Measurements from ENCODE around the gene SDF2L1. TPM values are rescaled to one million over a fixed set of nuclear protein-coding genes. Genes with fewer than 3 reads are reported as not detected.

The SDF2L1 gene, protein sequence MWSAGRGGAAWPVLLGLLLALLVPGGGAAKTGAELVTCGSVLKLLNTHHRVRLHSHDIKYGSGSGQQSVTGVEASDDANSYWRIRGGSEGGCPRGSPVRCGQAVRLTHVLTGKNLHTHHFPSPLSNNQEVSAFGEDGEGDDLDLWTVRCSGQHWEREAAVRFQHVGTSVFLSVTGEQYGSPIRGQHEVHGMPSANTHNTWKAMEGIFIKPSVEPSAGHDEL
- 25.5 and 59.3 TPM in 2 replicates for total RNA-seq

DNA sequence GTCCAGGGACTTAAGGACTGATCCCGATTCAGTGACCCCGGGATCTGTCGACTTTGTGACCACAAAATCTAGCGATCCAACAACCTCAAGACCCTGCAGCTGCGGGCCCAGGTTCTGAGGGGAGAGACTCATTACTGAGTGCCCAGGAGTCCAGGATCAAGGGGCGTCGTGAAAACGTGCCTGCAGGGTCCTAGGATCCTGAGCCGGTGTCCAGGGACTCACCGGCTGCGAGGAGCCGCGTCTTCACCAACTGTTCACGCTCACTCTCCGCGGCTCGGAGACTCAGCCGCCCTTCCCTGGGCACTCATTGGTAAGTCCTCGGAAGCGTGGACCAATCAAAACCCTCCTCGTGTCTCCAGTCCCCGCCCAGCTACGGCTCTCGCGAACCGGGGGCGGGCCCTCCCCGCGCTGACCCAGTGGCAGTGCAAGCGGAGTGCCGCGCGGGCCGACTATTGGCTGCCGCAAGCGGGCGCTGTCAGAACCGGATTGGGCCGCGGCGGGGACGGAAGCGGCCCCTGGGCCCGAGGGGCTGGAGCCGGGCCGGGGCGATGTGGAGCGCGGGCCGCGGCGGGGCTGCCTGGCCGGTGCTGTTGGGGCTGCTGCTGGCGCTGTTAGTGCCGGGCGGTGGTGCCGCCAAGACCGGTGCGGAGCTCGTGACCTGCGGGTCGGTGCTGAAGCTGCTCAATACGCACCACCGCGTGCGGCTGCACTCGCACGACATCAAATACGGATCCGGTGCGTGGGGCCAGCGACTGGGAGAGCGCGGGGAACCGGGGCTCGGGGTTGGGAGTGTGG lies at the start of gene SDF2L1:
Gene SDF2L1 (plus strand): TSS at position 514 of the 795 bp plus-strand sequence. CDS start 35 bp downstream, at position 549.

DNA sequence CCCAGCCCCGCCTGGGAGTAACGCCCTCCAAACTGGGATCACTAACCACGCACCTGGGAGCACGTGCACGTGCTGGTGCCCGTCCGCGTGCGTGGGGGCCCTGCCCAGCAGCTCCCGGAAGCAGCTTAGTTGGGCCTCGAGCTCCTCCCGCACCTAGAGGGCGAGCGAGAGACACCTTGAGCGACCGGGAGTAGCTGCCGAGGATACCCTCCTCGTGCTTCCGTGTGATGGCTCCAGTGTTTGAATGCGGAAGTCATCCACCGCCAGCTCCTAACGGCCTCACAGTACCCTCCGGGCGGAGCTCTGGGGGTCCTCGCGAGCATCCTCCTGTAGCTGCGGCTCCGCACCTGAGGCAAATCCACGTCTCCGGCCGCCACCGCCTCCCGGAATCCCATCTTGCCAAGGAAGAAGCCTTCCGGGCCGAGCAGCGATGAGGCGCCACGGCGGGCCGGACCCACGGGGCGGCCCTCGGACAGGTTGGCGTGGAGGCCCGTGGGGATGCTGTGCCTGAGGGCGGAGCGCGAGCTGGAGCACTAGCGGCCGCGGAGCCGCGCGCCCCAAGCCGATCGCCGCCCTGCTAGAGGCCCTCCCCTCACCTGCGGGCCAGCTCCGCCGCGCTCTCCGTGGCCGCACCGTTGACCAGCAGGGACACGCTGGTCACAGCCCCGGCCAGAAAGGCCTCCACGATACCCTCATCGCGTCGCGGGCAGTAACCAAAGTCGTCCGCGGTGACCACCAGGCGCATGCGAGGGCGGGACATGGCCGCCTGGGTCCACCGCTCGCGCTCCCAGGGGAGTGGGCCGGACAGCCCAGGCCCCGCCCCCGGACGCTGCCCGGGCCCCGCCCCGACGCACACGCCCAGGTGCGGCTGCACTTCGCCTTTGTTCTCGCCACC lies 12.6 kb upstream of the SDF2L1 start, which contains the start of gene YDJC:
Gene YDJC (minus strand): TSS at position 768 of the 895 bp plus-strand sequence. CDS start 8 bp downstream, at position 760.

DNA sequence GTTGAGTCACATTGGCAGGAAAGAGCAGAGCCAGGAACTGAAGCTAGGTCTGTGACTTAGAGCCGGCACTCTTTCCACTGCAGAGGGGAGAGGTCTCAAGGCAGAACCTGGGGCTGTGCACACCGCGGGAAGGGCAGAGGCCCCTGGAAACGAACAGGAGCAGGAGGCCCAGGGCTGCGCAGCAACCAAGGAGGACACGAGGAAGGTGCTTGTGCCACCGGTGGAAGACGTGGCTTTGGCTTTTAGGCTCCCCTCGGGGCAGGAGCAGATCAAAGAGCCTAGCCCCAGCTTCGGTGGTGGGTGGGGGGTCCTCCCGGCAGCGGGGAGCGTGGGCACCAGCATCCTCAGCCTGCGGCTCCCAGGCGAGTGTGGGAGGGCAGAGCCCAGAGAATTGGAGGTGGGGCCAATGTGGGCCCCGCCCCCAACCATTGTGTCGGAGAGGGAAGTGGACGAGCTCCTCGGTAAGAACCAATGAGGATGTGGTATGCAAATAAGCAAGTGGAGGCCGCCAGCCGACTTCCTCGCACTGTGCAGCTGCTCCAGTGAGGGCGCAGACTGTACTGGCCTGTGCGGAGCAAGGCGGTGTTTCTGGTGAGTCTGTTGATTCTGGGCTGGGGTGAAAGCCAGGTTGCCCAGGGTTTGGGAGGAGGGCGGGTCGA lies 9.7 kb upstream of the SDF2L1 start, which contains the start of gene CCDC116:
Gene CCDC116 (plus strand): TSS at position 524 of the 659 bp plus-strand sequence. CDS start 422 bp downstream, outside the sequence.

Other genes with a start within 250 kb of the SDF2L1 start
- gene HIC2, start 224.9 kb upstream of the SDF2L1 start, total RNA-seq, result 3.1 and 3.4 TPM in 2 replicates
- gene TMEM191C, start 174.9 kb upstream of the SDF2L1 start, total RNA-seq, result 0.32 and 0.54 TPM in 2 replicates
- 0.18 TPM in 1 of 2 replicates, not detected in the other for gene RIMBP3C, start 90.8 kb upstream of the SDF2L1 start, total RNA-seq
- 44.6 and 48.6 TPM in 2 replicates for gene UBE2L3, start 74.6 kb upstream of the SDF2L1 start, total RNA-seq
- gene YDJC, start 12.3 kb upstream of the SDF2L1 start, total RNA-seq, result 48.9 and 52.0 TPM in 2 replicates
- 0.16 TPM in 1 of 2 replicates, not detected in the other for gene CCDC116, start 9.5 kb upstream of the SDF2L1 start, total RNA-seq
- 15.6 and 29.4 TPM in 2 replicates for gene PPIL2, start 23.7 kb downstream of the SDF2L1 start, total RNA-seq
- 0.81 and 2.9 TPM in 2 replicates for gene YPEL1, start 93.5 kb downstream of the SDF2L1 start, total RNA-seq
- gene MAPK1, start 225.3 kb downstream of the SDF2L1 start, total RNA-seq, result 29.2 and 34.8 TPM in 2 replicates